ENCODE data around the gene CRELD1.

CRELD1 gene

GRCh38 chr3:9955611-9956352 lies 22.1 kb downstream of the CRELD1 start:
- no peak for DNase-seq (ENCODE audit: low read depth, low spot score)

GRCh38 chr3:9957214-9957613 lies 23.6 kb downstream of the CRELD1 start:
- DNase-seq (ENCODE audit: low read depth, low spot score): no peak

GRCh38 chr3:9965200-9965875 lies 31.7 kb downstream of the CRELD1 start:
- DNase-seq (ENCODE audit: low read depth, low spot score): no peak

- DNase-seq (ENCODE audit: low read depth, low spot score): no peak
These were observed 33.2 kb downstream of the CRELD1 start for GRCh38 chr3:9966841-9967240.

- no peak for DNase-seq (ENCODE audit: low read depth, low spot score)
These were observed 36.0 kb downstream of the CRELD1 start for GRCh38 chr3:9969632-9970019.

- no peak for DNase-seq (ENCODE audit: low read depth, low spot score)
These were observed 36.5 kb downstream of the CRELD1 start for GRCh38 chr3:9970020-9970652.

- no peak for DNase-seq (ENCODE audit: low read depth, low spot score)
These were observed 43.4 kb downstream of the CRELD1 start for GRCh38 chr3:9976721-9977709.

GRCh38 chr3:9978710-9979305 lies 45.2 kb downstream of the CRELD1 start:
- no peak for DNase-seq (ENCODE audit: low read depth, low spot score)

- DNase-seq (ENCODE audit: low read depth, low spot score): no peak
These were observed 46.6 kb downstream of the CRELD1 start for GRCh38 chr3:9980251-9980650.

GRCh38 chr3:9986230-9986725 lies 52.6 kb downstream of the CRELD1 start:
- no peak for DNase-seq (ENCODE audit: low read depth, low spot score)

GRCh38 chr3:9994086-9994844 lies 60.6 kb downstream of the CRELD1 start:
- DNase-seq (ENCODE audit: low read depth, low spot score): no peak
